ENCODE measurements around the gene PDHX. TPM values are rescaled to one million over a fixed set of nuclear protein-coding genes. Genes with fewer than 3 reads are reported as not detected.

Gene PDHX
- polyA plus RNA-seq, 1 donor (not counting 4 experiments of a cell fraction or from before 2014, with no cell fraction given): 28.5 TPM

- TF ChIP-seq CTCF (optimal IDR thresholded peaks at IDR 0.05 in 1 of 3, IDR thresholded peaks at IDR 0.05 in 1 of 3, conservative IDR thresholded peaks at IDR 0.05 in 1 of 3; ENCODE audit: extremely low read depth in 1 of 3, insufficient read depth in 2 of 3, low read length in 3 of 3) (no peak), EZH2 (IDR thresholded peaks at IDR 0.05; ENCODE audit: low read length) (no peak)
- no peak overlapping the region for H3K4me2 ChIP-seq (ENCODE audit: control insufficient read depth, extremely low read depth, insufficient read depth, low read depth, low read length)
- dilution Hi-C loops (cut with MboI; ENCODE audit: extremely low pct_ligation_motif_present, low sequenced_read_pairs): no loop called here
- no peak overlapping the region for H3K4me3 ChIP-seq (ENCODE audit: control insufficient read depth in 2 of 3, extremely low read depth in 1 of 3, insufficient read depth in 2 of 3, low read depth in 1 of 3, low read length in 3 of 3)
- H3K9me3 ChIP-seq (ENCODE audit: control insufficient read depth, low read depth, low read length): no peaks in the 10 kb centered on the region
- H3K4me1 ChIP-seq (ENCODE audit: control insufficient read depth, extremely low read depth, insufficient read depth, low read length): no peaks in the 10 kb centered on the region
- no peaks in the 10 kb centered on the region for H3K9me1 ChIP-seq (ENCODE audit: control insufficient read depth, extremely low read depth, insufficient read depth, low read length)
- H4K20me1 ChIP-seq (ENCODE audit: control insufficient read depth, extremely low read depth, insufficient read depth, low read length): no peaks in the 10 kb centered on the region
- DNase-seq (ENCODE audit: low read depth, low spot score) (no peak), FAIRE-seq (no peak)
- H3K79me2 ChIP-seq (ENCODE audit: control insufficient read depth, insufficient read depth, low read length): no peaks in the 10 kb centered on the region
- no peak overlapping the region for H3K9ac ChIP-seq (ENCODE audit: control insufficient read depth, extremely low read depth, insufficient read depth, low read length)
- H2AFZ ChIP-seq (ENCODE audit: control insufficient read depth, low read length): no peak overlapping the region
- no peaks in the 10 kb centered on the region for H3K27me3 ChIP-seq (ENCODE audit: control insufficient read depth, extremely low read depth, insufficient read depth, low read length)
- no peak overlapping the region for H3K27ac ChIP-seq (ENCODE audit: control insufficient read depth, insufficient read depth, low read length)
- peaks cover under 1 to 1% of the 10 kb centered on the region in 2 experiments for H3K36me3 ChIP-seq (ENCODE audit: control insufficient read depth in 2 of 2, extremely low read depth in 1 of 2, insufficient read depth in 2 of 2, low read length in 2 of 2)
Observed at GRCh38 chr11:34962034-34962433, 45.6 kb downstream of the PDHX start.

- DNase-seq (ENCODE audit: low read depth, low spot score): no peak
- H3K36me3 ChIP-seq (ENCODE audit: control insufficient read depth in 2 of 2, extremely low read depth in 1 of 2, insufficient read depth in 2 of 2, low read length in 2 of 2): peaks cover 0 to 1% of the 10 kb centered on the region in 2 experiments
- TF ChIP-seq CTCF (optimal IDR thresholded peaks at IDR 0.05 in 1 of 3, IDR thresholded peaks at IDR 0.05 in 1 of 3, conservative IDR thresholded peaks at IDR 0.05 in 1 of 3; ENCODE audit: extremely low read depth in 1 of 3, insufficient read depth in 2 of 3, low read length in 3 of 3): no peak
- TF ChIP-seq EZH2 (IDR thresholded peaks at IDR 0.05; ENCODE audit: low read length): no peak
Observed at GRCh38 chr11:34963351-34963750, 46.9 kb downstream of the PDHX start.

More at GRCh38 chr11:34963351-34963750, 46.9 kb downstream of the PDHX start:
- H3K4me3 ChIP-seq (ENCODE audit: control insufficient read depth in 2 of 3, extremely low read depth in 1 of 3, insufficient read depth in 2 of 3, low read depth in 1 of 3, low read length in 3 of 3): no peak overlapping the region
- no peak overlapping the region for H3K9ac ChIP-seq (ENCODE audit: control insufficient read depth, extremely low read depth, insufficient read depth, low read length)
- H3K9me3 ChIP-seq (ENCODE audit: control insufficient read depth, low read depth, low read length): no peaks in the 10 kb centered on the region
- no peak overlapping the region for H3K27ac ChIP-seq (ENCODE audit: control insufficient read depth, insufficient read depth, low read length)
- H3K79me2 ChIP-seq (ENCODE audit: control insufficient read depth, insufficient read depth, low read length): no peaks in the 10 kb centered on the region
- dilution Hi-C loops (cut with MboI; ENCODE audit: extremely low pct_ligation_motif_present, low sequenced_read_pairs): no loop called here
- no peaks in the 10 kb centered on the region for H4K20me1 ChIP-seq (ENCODE audit: control insufficient read depth, extremely low read depth, insufficient read depth, low read length)
- no peak overlapping the region for H3K4me2 ChIP-seq (ENCODE audit: control insufficient read depth, extremely low read depth, insufficient read depth, low read depth, low read length)
- H3K9me1 ChIP-seq (ENCODE audit: control insufficient read depth, extremely low read depth, insufficient read depth, low read length): no peaks in the 10 kb centered on the region
- H2AFZ ChIP-seq (ENCODE audit: control insufficient read depth, low read length): no peak overlapping the region
- no peak for FAIRE-seq
- H3K4me1 ChIP-seq (ENCODE audit: control insufficient read depth, extremely low read depth, insufficient read depth, low read length): no peaks in the 10 kb centered on the region
- no peaks in the 10 kb centered on the region for H3K27me3 ChIP-seq (ENCODE audit: control insufficient read depth, extremely low read depth, insufficient read depth, low read length)

Data from keratinocyte (primary cell).